GM19468 (cell line): ENCODE results near the gene DBNL.
"Not testable (repeated sequence)": the region's sequence is repeated elsewhere in the genome, so short reads cannot be mapped to it uniquely, and the experiment has no call there.

Experiments used
- ATAC-seq: cut with Tn5 transposase; IDR thresholded peaks from one replicate; pipeline ENCODE4 v1.9.1; 2021; ENCODE audit warnings: mild to moderate bottlenecking, moderate library complexity, moderate number of reproducible peaks; ENCODE audit not compliant: unreplicated experiment; ENCODE audit errors: extremely low read depth

The DBNL gene

DNA sequence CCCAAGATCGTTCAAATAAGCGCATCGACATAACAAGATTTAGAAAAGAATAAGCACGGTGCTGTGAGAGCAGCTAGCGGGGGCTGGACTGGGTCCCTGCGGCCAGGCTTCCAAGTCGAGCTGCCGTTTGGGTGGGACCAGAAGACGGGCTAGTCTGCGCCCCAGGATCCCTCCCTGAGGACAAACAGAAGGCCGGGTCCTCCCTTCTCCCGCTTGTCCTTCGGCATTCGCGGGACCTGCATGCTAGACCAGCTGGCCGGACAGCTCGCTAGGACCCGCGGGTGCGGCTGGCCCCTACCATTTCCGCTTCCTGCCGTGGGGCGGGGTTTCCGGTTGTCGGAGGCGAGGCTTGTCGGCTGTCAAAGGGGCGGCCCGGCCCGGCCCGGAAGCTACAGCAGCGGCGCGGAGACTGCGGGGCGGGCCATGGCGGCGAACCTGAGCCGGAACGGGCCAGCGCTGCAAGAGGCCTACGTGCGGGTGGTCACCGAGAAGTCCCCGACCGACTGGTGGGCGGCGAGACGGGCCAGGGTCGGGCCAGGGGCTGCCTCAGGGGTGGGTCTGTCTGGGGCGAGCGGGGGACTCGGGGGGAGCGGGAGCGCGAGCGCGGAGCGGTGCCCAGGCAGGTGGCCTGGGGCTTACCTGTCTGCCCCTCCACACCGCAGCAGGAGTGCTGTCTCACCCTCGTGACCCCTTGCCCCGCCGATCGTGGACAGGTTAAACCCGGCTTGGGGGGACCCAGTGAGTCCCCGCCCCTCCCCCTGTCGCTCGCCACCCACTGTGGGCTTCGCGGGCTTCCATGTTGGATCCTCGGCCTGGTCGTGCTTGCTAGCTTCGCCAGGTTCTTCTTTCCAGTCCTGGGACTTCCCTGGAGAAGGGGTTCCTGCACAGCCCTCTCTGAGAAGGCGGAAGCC, at the start of gene DBNL:
Gene DBNL (plus strand): TSS at position 388 of the 911 bp plus-strand sequence. CDS start 36 bp downstream, at position 424.
- peak; percentile 25 for ATAC-seq

DNA sequence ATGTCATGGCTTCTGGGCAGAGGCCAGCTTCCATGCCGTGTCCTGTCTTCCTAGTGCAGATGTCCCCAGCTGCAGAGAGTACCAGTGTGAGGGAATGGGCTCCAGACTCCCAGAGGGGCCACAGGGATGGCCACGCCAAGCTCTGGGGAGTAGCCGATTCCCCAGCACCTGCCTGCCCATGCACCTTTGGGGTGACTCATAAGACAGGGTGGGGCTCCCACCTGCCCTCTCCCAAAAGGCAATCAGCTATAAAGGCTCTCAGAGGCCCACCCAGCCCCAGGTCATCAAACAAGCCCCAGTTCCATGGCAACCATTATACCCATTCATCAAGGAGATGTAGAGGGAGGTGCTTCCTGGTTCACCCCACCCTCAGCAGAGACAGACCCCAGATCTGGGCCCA, 47.0 kb upstream of the DBNL start, which contains the start of gene SPDYE1:
Gene SPDYE1 (plus strand): TSS at position 366 of the 400 bp plus-strand sequence. CDS start 2,053 bp downstream, outside the sequence.
- ATAC-seq, result not testable (repeated sequence)

- not testable (repeated sequence) for ATAC-seq
These were observed 32.4 kb upstream of the DBNL start for GRCh38 chr7:44012081-44012480.

DNA sequence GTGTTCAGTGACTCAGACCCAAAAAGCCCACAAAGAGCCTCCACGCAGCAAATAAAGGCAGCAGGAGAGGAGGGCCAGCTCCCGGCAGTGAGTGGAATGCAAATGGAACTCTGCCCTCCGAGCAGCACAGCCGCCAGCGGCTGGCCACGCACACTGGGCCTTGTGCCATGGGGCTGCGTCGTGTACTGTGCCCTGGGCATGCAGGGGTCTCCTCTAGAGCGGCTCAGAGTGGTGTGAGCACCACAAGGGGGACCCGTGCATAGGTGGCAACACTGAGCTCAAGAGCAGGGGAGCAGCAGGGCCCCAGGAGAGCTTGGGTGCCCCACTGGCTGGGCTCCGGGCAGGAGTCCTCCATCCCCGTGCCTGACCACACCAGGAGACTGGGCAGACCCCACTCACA, 29.4 kb upstream of the DBNL start:
- not testable (repeated sequence) for ATAC-seq

DNA sequence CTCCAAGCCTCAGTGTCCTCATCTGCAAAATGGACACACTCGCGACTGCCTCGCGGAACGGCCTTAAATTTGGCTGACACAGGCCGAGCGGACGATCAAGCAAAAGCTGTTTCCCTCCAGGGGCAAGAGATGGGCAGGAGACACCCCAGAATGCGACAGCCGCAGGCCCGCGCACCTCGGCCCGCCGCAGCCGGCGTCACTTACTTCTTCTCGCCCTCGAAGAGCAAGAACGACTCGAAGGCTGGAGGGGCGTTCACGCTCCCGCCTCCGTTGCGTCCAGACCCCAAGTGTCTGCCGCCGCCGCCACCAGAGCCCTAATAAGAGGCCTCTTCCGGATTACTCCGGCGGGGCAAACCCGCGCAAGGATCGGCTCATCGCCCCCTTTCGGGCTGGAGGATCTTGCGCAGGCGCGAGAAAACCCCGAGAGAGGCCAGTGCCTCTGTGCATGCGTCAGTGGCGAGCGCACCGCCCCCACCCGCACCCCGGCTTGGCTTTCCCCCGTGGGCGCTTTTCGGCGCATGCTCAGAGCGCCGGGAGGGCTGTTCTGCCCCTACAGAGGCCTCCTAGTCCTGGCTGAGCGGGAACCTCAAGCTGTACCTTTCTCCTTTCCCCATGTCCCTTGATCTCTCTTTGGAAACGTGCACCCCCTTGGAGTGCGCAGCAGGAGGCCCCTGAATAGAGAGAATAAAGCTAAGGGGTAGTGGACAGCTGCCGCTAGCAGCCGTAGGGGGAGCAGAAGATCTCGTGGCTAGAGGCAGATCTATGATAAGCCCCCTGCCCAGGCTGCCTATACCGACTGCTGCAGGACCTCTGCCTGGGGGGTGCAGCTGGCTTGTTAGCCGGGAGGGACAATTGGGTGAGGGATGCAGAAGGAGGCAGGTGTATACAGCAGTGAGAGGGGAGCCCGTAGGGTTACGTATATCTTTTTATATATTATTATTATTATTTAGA, 25.4 kb upstream of the DBNL start:
- peak; percentile 96 for ATAC-seq

GRCh38 chr7:44019825-44020224, 24.7 kb upstream of the DBNL start:
- not testable (repeated sequence) for ATAC-seq

DNA sequence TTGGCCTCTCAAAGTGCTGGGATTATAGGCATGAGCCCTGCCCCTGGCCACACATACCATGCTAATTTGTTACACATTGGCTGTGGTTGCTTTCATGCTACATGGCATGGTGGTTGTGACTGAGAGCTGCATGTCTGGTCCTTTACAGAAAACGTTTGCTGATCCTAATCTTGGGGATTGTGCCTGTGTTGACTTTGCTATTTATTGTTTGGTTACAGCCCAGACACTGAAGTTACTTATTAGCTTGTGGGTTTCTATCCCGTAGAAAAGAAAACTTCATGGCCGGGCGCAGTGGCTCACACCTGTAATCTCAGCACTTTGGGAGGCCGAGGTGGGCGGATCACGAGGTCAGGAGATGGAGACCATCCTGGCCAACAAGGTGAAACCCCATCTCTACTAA, 22.4 kb upstream of the DBNL start:
- ATAC-seq, result not testable (repeated sequence)

DNA sequence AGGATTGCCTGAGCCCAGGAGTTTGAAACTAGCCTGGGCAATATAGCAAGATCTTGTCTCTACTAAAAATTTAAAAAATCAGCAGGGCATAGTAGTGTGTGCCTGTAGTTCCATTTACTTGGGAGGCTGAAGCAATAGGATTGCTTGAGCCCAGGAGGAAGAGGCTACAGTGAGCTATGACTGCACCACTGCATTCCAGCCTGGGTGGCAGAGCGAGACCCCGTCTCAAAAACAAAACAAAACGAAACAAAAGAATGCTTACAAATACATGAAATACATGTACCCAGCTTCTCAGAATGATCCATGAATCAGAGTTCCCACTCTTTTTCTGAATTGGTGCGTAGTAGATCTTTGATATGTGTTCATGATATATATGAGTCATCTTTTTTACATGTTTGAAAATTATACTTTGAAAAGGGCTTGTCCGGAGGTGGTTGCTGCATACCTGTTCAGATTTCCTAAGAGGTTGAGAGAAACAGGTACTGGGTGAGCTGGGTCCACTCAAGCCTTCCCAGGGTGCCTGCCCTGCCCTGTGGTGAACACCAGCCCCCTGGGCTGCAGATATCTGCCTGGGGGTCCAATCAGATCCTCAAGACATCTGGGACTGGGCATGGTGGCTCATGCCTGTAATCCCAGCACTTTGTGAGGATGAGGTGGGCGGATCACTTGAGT, 21.6 kb upstream of the DBNL start:
- not testable (repeated sequence) for ATAC-seq

DNA sequence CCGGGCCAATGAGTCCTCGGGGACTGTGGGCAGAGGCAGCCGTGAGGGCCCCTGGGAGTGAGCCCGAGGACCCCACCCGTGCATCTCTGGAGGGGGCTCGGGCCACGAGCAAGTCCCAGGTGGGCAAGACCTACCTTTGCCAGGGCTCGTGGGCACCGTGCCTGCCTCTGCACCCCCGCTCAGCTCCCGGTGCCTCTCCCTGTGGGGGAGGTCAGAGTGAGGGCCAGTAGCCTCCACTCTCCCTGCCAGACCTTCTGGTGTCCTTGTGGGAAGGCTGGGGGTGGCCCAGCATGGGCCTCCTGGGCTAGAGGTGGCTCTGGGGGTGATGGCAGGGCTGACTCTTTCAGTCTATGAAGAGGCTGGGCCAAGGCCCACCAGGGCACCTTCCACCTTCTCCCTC, 15.1 kb upstream of the DBNL start:
- not testable (repeated sequence) for ATAC-seq

GRCh38 chr7:44030029-44030428, 14.5 kb upstream of the DBNL start:
- not testable (repeated sequence) for ATAC-seq

DNA sequence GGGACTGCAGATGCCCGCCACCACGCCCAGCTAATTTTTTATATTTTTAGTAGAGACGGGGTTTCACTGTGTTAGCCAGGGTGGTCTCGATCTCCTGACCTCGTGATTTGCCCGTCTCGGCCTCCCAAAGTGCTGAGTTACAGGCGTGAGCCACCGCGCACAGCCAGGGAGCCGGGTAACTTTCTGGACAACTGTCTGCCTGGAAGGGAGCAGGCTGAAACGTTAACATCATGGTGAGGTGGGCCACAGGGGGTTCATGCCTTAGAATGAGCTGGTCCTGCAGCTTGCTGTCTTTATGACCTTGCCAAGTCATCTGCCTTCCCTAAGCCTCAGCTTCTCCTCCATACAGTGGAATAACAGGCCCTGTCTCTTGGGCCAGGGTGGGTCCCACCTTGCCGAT, 13.2 kb upstream of the DBNL start:
- ATAC-seq, result not testable (repeated sequence)

DNA sequence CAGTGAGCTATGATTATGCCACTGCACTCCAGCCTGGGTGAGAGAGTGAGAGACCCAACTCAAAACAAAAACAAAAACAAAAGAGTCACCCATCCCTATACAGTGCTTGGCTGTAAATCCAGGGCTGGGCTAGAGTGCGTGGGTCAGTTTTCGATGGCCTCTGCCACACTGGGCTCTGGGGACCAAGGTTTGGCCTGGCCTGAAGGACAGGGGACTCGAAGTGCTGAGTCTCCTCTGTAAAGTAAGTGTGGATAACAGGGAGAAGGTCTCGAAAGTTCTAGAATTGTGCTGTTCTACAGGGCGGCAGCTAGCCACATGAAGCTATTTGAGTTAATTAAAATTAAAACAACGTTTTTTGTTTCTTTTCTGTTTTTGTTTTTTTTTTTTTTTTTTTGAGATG, 12.5 kb upstream of the DBNL start:
- ATAC-seq, result not testable (repeated sequence)

DNA sequence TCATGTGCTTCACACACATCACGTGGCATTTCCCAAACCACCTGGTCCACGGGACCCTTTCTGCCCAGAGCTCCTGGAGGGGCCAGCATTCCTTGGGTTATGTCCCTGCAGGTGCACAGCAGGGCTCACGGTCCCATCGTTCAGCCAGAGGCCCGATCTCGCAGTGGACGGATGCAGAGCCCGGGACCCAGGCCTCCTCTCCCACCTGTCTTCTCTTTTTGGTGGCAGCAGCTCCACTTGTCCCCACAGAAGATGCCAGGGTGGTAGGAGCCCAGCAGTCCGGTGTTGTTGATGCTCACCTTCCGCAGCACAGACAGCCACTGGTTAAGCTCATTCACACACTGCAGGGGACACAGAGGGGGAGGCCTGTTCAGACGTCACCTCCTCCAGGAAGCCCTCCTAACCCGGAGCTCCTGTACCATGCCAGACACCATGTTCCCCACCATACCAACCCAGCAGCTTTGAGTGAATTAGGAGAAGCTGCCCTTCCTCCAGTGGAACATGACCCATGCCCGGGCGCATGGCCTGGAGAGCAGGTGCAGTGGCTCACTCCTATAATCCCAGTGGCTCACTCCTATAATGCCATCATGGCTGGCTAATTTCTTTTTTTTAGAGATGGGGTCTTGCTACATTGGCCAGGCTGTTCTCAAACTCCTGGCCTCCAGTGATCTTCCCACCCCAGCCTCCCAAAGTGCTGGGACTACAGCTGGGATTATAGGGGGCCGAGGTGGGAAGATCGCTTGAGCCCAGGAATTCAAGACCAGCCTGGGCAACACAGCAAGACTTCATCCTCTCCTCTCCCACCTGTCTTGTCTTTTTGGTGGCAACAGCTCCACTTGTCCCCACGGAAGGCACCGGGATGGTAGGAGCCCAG, 10.3 kb upstream of the DBNL start:
- not testable (repeated sequence) for ATAC-seq

DNA sequence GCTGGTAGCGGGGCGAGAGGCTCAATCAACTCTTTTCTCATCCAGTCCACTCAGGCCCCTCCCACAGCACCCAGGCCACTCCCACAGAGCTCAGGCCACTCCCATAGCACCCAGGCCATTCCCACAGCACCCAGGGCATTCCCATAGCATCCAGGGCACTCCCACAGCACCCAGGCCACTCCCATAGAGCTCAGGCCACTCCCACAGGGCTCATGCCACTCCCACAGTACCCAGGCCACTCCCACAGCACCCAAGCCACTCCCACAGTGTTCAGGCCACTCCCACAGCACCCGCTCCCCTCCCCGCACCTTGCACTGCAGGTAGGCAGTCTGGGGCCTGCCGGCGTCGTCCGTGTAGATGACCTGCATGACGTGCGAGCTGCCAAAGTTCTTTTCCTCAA, 8.1 kb upstream of the DBNL start:
- ATAC-seq, result not testable (repeated sequence)

DNA sequence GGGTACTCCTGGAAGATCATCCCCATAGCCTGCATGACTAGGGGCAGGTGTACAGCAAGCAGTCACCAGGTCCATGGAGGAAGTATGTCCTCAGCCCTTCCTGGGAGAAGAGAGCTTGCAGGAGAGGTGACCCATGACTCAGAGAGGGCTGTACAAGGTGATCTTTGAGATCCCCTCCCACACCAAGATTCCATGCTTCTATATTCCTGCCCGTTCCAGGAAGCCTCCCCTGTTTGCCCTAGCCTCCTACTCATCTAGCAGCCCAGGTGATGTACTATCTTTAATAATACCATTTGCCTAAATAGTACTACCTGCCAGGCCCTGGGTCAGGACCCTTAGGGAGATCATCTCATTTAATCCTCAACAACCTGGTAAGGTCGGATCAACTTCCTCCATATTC, 6.6 kb upstream of the DBNL start:
- not testable (repeated sequence) for ATAC-seq

DNA sequence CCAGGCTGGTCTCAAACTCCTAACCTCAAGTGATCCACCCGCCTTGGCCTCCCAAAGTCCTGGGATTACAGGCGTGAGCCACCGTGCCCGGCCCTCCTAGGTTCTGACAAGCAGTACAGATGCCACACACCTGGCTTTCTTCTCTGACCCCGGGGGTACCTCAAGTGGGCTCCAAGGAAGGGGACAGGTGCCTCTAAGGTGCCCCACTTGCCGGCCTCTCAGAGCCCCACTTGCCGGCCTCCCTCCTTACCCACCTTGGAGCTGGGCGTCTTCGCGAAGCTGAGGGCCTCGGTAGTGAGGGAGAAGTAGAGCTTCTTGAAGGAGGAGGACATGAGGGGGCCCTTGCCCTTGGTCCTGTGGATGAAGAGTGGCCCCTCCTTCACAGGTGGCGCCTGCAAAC, 5.9 kb upstream of the DBNL start:
- ATAC-seq, result not testable (repeated sequence)

DNA sequence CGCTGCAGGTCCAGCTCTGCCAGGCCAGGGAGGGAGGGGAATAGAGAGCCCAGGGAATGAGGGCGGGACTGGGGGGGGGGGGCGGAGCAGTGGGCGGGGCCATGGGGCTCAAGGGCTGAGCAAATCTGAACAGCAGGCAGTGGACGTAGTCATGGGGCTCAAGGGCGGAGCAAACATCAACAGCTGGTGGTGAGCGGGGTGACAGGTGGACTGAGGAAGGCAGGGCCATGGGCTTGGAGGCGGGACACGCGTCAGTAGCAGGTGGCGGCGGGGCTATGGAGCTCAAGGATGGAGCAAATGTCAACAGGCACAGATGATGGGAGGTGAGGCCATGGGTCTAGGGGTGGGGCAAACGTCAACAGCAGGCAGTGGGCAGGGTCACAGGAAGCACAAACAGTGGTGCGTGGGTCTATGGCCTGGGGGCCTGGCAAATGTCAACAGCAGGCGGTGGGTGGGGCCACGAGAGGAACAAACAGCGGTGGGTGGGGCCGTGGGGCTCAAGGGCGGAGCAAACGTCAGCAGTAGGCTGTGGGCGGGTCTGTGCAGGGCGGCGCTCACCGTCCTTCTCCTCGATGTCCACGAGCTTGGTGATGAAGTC, 5.4 kb upstream of the DBNL start:
- peak; percentile 33 for ATAC-seq

GRCh38 chr7:44039800-44040492, 4.6 kb upstream of the DBNL start:
- ATAC-seq, result not testable (repeated sequence)
